ENCODE results near the gene NEDD4L. TPM values are rescaled to one million over a fixed set of nuclear protein-coding genes. Genes with fewer than 3 reads are reported as not detected.

NEDD4L gene
- total RNA-seq, 2 experiments from 2014 or later, result 3.7 to 4.2 TPM

- ChIA-PET POLR2A (no interaction called here), CTCF (no interaction called here)
Measured at GRCh38 chr18:58394602-58395425, 350.8 kb downstream of the NEDD4L start.

GRCh38 chr18:58396144-58396543, 352.1 kb downstream of the NEDD4L start:
- ChIA-PET POLR2A (no interaction called here), CTCF (no interaction called here)

GRCh38 chr18:58396966-58397365, 352.9 kb downstream of the NEDD4L start:
- ChIA-PET POLR2A (no interaction called here), CTCF (no interaction called here)

GRCh38 chr18:58397385-58398132, 353.5 kb downstream of the NEDD4L start:
- CTCF ChIA-PET, result no interaction called here

GRCh38 chr18:58398648-58399398, 354.8 kb downstream of the NEDD4L start:
- ChIA-PET CTCF (no interaction called here), POLR2A (no interaction called here)

More at GRCh38 chr18:58397385-58398132, 353.5 kb downstream of the NEDD4L start:
- POLR2A ChIA-PET, result no interaction called here

GRCh38 chr18:58400331-58400870, 356.4 kb downstream of the NEDD4L start:
- POLR2A ChIA-PET, result no interaction called here
- CTCF ChIA-PET, result no interaction called here

- POLR2A ChIA-PET, result no interaction called here
- CTCF ChIA-PET, result interaction anchor here (0.6 kb wide), 1 partner anchor 423 kb away, joined by 5 read pairs; no protein-coding TSS in a partner anchor
Measured at GRCh38 chr18:58401191-58401590, 357.2 kb downstream of the NEDD4L start.

- CTCF ChIA-PET, result no interaction called here
- POLR2A ChIA-PET, result no interaction called here
Measured at GRCh38 chr18:58402247-58402646, 358.2 kb downstream of the NEDD4L start.

- POLR2A ChIA-PET, result no interaction called here
- CTCF ChIA-PET, result no interaction called here
Measured at GRCh38 chr18:58402951-58403702, 359.1 kb downstream of the NEDD4L start.

- POLR2A ChIA-PET, result no interaction called here
- CTCF ChIA-PET, result no interaction called here
Measured at GRCh38 chr18:58403799-58404455, 359.9 kb downstream of the NEDD4L start.

- POLR2A ChIA-PET, result no interaction called here
- CTCF ChIA-PET, result no interaction called here
Measured at GRCh38 chr18:58405107-58405898, 361.3 kb downstream of the NEDD4L start.

GRCh38 chr18:58407263-58407648, 363.2 kb downstream of the NEDD4L start:
- ChIA-PET CTCF (no interaction called here), POLR2A (no interaction called here)

- POLR2A ChIA-PET, result no interaction called here
Measured at GRCh38 chr18:58407649-58408407, 363.8 kb downstream of the NEDD4L start.

GRCh38 chr18:58408665-58409064, 364.6 kb downstream of the NEDD4L start:
- CTCF ChIA-PET, result no interaction called here
- POLR2A ChIA-PET, result no interaction called here

More at GRCh38 chr18:58407649-58408407, 363.8 kb downstream of the NEDD4L start:
- CTCF ChIA-PET, result no interaction called here

- POLR2A ChIA-PET, result no interaction called here
- CTCF ChIA-PET, result no interaction called here
Measured at GRCh38 chr18:58409802-58410445, 365.9 kb downstream of the NEDD4L start.

GRCh38 chr18:58411323-58411722, 367.3 kb downstream of the NEDD4L start:
- POLR2A ChIA-PET, result no interaction called here
- CTCF ChIA-PET, result no interaction called here

Data from activated CD8-positive, alpha-beta memory T cell treated with anti-CD3 and anti-CD28 coated beads for 36 hours (primary cell).